Cerebellar cortex (tissue), 1 donor: ENCODE measurements around the gene TTLL7.
"Not testable (repeated sequence)": the region's sequence is repeated elsewhere in the genome, so short reads cannot be mapped to it uniquely, and the experiment has no call there.

Source experiments
- DNase-seq: peaks from one replicate; pipeline ENCODE4 v3.0.0-alpha.2; 2015; ENCODE audit warnings: low spot score

The TTLL7 gene

GRCh38 chr1:83996621-83997020 is 2.3 kb downstream of the TTLL7 start:
- DNase-seq, result peak; percentile 33

- peak; percentile 39 for DNase-seq
Observed at GRCh38 chr1:83996191-83996590, 2.7 kb downstream of the TTLL7 start.

- no peak for DNase-seq
Observed at GRCh38 chr1:83995649-83996048, 3.3 kb downstream of the TTLL7 start.

DNA sequence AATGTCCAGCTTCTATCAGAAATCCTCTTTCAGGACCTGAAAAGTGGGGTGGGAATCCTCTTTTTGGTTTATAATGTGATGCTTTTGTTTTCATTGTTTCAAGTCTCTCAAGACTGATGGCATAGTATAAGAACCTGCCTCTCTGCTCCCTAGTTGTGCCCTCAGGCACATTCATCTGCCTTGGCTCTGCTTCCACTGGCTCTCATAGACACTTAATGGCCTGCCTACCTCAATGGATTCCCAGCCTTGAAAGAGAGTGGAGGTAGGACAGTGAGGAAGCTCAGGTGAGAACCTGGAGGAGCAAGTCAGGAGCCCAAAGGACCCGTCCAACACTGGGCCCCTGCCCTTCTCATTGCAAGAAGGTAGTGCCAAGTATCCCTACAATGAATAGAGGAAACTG is 4.8 kb downstream of the TTLL7 start:
- peak; percentile 26 for DNase-seq

- DNase-seq, result no peak
Observed at GRCh38 chr1:83990734-83991133, 8.2 kb downstream of the TTLL7 start.

DNA sequence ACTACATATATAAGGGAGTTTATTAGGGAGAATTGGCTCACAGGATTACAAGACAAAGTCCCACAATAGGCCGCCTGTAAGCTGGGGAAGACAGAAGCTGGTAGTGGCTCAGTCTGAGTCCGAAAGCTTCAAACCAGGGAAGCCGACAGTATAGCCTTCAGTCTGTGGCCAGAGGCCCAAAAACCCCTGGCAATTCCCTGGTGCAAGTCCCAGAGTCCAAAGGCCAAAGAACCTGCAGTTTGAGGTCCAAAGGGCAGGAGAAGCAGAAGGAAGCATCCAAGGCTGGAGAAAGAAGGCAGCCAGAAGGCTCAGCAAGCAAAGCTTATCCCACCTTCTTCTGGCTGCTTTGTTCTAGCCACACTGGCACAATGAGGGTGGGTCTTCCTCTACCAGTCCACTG is 13.9 kb downstream of the TTLL7 start:
- no peak for DNase-seq

DNA sequence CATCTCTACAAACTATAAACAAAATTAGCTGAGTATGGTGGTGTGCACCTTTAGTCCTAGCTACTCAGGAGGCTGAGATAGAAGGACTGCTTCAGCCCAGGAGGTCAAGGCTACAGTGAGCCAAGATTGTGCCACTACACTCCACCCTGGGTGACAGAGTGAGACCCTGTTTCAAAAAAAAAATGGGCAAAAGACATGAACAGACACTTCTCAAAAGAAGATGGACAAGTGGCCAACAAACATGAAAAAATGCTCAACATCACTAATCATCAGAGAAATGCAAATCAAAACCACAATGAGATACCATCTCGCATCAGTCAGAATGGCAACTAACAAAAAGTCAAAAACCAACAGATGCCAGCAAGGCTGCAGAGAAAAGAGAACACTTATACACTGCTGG is 15.0 kb downstream of the TTLL7 start:
- DNase-seq, result not testable (repeated sequence)

GRCh38 chr1:83978056-83978455 is 20.9 kb downstream of the TTLL7 start:
- no peak for DNase-seq

GRCh38 chr1:83976920-83977319 is 22.0 kb downstream of the TTLL7 start:
- no peak for DNase-seq

- DNase-seq, result no peak
Observed at GRCh38 chr1:83970802-83971201, 28.1 kb downstream of the TTLL7 start.

GRCh38 chr1:83970114-83970513 is 28.8 kb downstream of the TTLL7 start:
- DNase-seq, result no peak

DNA sequence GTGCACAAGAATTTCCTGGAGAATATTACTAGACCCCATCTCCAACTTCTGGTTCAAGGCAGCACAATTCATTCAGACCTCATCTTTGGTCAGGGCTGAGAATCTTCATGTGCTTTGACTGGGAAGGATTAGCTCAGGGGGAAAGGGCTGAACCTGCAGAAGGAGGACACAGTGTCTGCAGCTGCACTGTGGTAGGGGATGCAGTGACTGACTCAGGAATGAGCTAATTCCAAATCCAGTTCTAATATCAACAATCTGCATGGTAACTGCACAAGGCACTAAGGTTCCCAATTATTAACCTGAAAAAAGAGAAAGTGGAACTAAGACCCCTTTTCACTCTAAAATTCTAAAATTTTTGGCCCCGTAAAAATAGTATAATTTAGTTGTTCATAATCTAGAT is 31.6 kb downstream of the TTLL7 start:
- no peak for DNase-seq

GRCh38 chr1:83964153-83964552 is 34.8 kb downstream of the TTLL7 start:
- no peak for DNase-seq

- DNase-seq, result no peak
Observed at GRCh38 chr1:83961571-83962295, 37.2 kb downstream of the TTLL7 start.

DNA sequence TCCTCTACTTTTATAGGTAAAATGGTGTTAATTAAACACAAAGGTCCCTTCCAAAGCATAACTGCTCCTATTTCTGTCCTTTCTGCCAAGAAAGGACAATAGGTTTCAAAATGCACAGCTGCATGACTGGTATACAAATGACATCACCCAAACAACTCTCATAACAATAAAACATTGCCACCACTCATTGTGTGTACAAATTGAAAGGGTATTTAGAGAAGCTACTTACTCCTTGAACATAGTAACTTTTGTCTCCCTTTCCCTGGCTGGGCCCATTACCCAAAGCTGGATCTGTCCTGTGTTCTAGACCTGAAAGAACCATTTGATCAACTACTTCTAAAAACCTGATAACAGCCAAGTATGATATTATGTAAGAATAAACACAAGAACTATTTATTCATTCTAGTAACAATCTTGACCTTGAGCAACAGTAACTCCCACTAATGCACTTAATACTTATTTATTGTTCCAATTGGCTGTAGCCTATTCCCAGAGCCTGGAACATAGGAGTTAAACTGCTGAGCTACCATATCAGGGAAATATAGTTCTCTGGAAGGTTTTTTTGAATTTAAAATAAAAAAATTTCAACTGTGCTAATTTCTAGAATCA is 38.2 kb downstream of the TTLL7 start:
- no peak for DNase-seq

DNA sequence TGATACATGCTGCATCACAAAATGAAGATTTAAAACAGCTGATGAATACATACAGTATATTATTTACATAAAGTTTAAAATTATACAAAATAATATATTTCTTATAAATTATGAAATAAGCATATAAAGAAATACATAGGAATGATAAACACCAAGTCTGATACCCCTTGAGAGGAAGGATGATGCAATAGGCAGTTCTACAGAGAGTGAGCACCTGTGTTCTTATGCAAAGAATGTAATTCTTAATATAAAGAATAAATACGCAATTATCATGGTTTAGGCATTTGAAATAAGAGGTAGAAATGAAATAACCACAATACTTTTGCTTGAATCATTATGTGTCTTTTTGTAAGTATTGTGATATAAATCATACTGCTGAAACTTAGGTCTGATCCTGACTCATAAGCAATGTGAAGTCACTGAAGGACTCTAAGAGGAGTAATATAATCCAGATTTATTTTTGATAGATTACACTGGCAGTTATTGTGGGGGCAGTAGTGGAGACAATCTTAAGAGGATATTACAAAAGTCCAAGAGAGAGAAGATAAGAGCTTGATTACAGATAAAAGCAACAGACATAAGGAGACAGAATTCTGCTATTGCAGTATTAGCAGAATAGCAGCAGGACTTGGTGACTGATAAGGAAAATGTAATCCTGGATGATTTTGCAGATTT is 39.0 kb downstream of the TTLL7 start:
- DNase-seq, result no peak

GRCh38 chr1:83958704-83959103 is 40.2 kb downstream of the TTLL7 start:
- no peak for DNase-seq

DNA sequence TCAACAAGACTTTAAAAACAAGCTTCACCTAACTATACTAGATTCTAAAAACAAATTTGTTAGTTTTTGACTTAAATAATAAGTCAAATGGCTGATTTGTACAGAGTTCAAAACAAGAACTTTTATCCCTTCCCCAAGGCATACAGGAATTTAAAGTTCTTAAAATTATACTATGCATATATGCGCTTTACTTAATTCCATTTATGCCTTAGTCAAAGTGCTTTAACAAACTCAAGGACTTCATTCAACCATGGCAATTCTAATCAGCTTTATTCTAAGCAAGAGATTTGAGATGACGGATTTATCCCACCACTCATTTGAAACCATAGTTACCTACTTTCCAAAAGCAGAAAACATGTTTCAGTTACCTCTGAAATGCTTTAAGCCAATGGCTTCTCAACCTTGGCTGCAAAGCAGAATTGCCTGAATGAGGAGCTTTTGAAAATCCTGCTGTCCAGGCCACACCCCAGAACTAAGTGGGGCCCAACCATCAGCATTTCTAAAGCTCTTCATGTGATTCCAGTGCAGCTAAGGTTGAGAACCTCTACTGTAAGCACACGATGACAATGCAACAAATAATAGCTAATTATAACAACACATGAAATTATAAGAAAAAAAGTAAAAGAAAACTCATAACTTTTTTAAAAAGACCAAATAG is 44.6 kb downstream of the TTLL7 start:
- no peak for DNase-seq

DNA sequence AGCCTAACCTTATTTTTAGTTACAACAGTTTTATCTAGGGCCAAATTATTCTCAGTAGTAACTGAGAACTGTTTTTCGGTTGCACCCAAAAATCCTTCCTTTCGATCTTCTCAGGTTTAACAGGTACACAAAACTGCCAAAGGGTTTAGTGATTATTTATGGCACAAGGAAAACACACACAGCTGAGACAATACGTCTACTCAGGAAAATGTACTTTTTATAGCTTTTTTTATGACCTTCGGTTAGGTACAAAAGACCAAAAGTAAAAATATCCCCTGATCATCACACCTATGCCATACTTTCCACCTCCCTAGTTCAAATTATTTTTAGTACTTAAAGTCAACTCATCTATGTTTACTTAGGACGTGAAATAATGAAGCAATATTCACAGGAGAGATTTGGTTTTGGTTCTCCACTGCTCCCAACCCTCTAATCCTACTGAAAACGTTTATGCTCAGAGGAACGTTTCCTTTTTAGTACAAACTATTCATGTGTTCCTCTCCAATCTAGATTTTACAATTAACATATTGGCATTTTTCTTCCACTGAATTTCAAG is 48.7 kb downstream of the TTLL7 start:
- no peak for DNase-seq

- DNase-seq, result no peak
Observed at GRCh38 chr1:83942914-83943313, 56.0 kb downstream of the TTLL7 start.

DNA sequence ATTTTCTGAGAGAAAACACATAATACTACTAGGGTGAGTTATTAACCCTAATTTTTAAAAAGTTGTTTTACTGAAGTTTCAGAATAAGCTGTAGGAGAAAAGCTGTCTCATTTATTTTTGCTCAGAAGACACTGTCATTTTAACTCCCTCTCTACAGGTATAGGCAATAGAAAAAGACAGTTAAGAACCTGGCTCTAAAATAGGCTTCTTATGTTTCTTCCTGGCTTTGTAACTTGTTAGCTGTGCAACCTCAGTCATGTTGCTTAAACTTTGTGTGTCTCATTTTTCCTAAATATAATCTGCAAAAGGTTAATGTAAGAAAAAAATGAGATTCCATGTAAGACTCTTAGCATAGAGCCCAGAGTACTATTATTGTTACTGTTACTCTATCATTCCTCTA is 64.4 kb downstream of the TTLL7 start:
- DNase-seq, result no peak

- no peak for DNase-seq
Observed at GRCh38 chr1:83932693-83933092, 66.2 kb downstream of the TTLL7 start.

DNA sequence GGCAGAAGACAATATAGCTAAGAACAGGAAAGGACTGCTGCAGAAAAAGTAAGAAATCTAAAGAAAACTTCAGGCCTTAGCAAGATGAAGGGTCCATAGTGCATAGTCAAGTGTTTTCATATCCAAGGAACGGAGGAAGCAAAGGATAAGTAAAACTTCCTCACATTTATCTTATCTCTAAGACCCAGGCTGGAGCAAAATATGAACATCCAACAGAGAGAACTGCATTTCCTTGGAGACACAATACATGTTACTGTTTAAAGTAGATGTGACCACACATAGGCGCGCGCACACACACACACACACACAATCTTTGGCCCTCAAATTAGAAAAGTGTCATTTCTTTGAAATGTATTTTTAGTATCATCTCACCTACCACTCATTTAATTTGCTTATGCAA is 66.7 kb downstream of the TTLL7 start:
- DNase-seq, result no peak
